ENCODE data around the gene KPNB1.

DNA sequence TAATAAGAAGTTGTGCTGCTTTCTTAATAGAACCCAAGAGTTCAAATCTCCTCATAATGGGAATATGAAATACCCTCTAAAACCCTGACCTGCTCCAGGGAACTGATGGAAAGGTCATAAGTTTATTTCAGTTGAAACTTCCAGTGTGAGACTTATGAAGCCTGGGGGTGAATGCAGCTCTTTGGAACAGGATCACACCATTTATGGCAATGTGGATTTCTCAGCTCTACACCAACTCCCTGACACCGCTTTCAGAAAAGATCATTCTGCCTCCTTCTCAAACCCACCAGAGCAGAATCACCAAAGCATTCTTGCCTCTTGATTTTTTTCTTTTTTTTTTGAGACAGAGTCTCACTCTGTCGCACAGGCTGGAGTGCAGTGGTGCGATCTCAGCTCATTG, 16.7 kb upstream of the KPNB1 start:
- TF ChIP-seq, protein P1, sequence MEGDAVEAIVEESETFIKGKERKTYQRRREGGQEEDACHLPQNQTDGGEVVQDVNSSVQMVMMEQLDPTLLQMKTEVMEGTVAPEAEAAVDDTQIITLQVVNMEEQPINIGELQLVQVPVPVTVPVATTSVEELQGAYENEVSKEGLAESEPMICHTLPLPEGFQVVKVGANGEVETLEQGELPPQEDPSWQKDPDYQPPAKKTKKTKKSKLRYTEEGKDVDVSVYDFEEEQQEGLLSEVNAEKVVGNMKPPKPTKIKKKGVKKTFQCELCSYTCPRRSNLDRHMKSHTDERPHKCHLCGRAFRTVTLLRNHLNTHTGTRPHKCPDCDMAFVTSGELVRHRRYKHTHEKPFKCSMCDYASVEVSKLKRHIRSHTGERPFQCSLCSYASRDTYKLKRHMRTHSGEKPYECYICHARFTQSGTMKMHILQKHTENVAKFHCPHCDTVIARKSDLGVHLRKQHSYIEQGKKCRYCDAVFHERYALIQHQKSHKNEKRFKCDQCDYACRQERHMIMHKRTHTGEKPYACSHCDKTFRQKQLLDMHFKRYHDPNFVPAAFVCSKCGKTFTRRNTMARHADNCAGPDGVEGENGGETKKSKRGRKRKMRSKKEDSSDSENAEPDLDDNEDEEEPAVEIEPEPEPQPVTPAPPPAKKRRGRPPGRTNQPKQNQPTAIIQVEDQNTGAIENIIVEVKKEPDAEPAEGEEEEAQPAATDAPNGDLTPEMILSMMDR (conservative IDR thresholded peaks at IDR 0.05; ENCODE audit: low read depth, low read length), result no peak
- TF ChIP-seq EZH2 (IDR thresholded peaks at IDR 0.05; ENCODE audit: low read length, unreplicated experiment), result no peak

Data from PC-3 (cell line).